ENCODE results near the gene ADAM8.

Gene ADAM8

DNA sequence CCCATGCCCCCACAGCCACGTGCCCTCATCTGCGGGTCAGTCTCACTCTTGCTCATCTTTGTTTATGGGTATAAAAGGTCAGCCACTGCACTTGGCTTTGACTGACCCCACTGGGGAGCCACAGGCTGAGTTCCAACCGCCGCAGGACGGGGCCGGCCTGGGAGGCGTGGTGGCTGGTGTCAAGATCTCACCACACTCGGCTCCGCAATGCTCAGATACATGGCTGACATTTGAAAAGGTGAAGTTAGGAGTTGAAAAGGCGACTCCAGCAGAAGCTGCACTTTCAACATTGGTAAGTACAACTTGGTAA is 17.1 kb upstream of the ADAM8 start:
- H2AFZ ChIP-seq (ENCODE audit: low read depth, low read length) = no peak overlapping the region
- H4K20me1 ChIP-seq (ENCODE audit: insufficient read depth, low read length) = peaks cover 16% of the 10 kb centered on the region; the same call in 1 of the 2 replicates
- H3K4me3 ChIP-seq (ENCODE audit: low read depth in 1 of 2, low read length in 2 of 2) = no peak overlapping the region
- no peak overlapping the region for H3K9ac ChIP-seq (ENCODE audit: low read depth, low read length)
- no peaks in the 10 kb centered on the region for H3K9me3 ChIP-seq (ENCODE audit: insufficient read depth, low read length, severe bottlenecking)
- no peak overlapping the region for H3K27ac ChIP-seq (ENCODE audit: low read length)
- H3K4me2 ChIP-seq (ENCODE audit: insufficient read depth, low read length) = no peak overlapping the region
- no peak for DNase-seq
- no peaks in the 10 kb centered on the region for H3K4me1 ChIP-seq (ENCODE audit: insufficient read depth, low read length)
- no peaks in the 10 kb centered on the region for H3K79me2 ChIP-seq (ENCODE audit: insufficient read depth, low read length)
- no peak for TF ChIP-seq EZH2 (IDR thresholded peaks at IDR 0.05; ENCODE audit: borderline replicate concordance, low read depth, low read length, severe bottlenecking)
- TF ChIP-seq, protein P1, sequence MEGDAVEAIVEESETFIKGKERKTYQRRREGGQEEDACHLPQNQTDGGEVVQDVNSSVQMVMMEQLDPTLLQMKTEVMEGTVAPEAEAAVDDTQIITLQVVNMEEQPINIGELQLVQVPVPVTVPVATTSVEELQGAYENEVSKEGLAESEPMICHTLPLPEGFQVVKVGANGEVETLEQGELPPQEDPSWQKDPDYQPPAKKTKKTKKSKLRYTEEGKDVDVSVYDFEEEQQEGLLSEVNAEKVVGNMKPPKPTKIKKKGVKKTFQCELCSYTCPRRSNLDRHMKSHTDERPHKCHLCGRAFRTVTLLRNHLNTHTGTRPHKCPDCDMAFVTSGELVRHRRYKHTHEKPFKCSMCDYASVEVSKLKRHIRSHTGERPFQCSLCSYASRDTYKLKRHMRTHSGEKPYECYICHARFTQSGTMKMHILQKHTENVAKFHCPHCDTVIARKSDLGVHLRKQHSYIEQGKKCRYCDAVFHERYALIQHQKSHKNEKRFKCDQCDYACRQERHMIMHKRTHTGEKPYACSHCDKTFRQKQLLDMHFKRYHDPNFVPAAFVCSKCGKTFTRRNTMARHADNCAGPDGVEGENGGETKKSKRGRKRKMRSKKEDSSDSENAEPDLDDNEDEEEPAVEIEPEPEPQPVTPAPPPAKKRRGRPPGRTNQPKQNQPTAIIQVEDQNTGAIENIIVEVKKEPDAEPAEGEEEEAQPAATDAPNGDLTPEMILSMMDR (IDR thresholded peaks at IDR 0.05; ENCODE audit: borderline replicate concordance, extremely low read depth, low read length, poor library complexity, severe bottlenecking) = no peak
- ATAC-seq (ENCODE audit: insufficient read depth, low read depth) = no peak
- H3K36me3 ChIP-seq (ENCODE audit: insufficient read depth, low read length) = peaks cover 84% of the 10 kb centered on the region
- H3K27me3 ChIP-seq (ENCODE audit: insufficient read depth, low read length, poor library complexity) = no peaks in the 10 kb centered on the region

DNA sequence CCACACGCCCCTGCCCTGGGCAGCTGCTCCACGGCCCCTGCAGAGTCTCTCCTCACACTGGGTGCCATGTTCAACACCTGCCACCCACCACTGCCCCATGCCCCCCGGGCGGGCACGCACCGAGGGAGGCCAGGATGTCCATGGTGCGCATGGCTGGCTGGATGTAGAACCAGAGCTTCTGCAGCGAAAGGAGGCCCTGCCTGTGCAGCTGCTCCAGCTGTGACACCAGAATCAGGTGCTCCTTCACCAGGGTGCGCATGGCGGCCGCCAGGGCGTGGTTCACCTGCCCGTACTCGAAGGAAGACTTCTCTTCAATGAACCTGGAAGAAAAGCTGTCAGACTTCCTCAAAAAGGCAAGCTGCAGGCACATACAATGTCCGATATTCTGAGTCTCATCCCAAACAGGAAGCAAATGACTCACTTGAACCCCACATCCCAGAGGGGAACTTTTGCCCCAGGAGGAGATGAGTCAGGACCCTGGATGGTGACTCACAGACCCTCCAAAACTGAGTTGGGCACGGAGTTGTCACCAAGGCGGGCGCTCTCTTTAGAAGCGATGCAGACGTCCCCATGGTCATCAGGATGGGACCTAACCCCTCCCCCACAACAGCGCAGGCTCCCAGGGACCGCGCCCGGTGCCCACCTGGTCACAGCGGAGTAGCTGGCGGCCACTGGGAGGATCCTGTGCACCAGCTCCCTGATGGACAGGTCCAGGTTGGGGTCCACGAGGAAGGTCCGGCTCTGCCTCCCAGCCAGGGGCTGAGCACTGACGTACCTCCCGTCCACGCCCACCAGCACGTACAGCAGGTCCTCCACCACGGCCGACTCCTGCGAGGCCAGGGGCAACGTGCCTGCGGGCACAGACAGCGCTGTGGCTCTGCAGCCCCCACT is 16.5 kb upstream of the ADAM8 start:
- Histone ChIP-seq H3K36me3 (ENCODE audit: insufficient read depth, low read length) (peaks cover 84% of the 10 kb centered on the region), H3K4me2 (ENCODE audit: insufficient read depth, low read length) (no peak overlapping the region), H4K20me1 (ENCODE audit: insufficient read depth, low read length) (peaks cover 16% of the 10 kb centered on the region; the same call in 1 of the 2 replicates), H3K9ac (ENCODE audit: low read depth, low read length) (no peak overlapping the region), H3K4me1 (ENCODE audit: insufficient read depth, low read length) (no peaks in the 10 kb centered on the region), H3K4me3 (ENCODE audit: low read depth in 1 of 2, low read length in 2 of 2) (no peak overlapping the region), H2AFZ (ENCODE audit: low read depth, low read length) (no peak overlapping the region), H3K9me3 (ENCODE audit: insufficient read depth, low read length, severe bottlenecking) (no peaks in the 10 kb centered on the region), H3K79me2 (ENCODE audit: insufficient read depth, low read length) (no peaks in the 10 kb centered on the region), H3K27ac (ENCODE audit: low read length) (no peak overlapping the region), H3K27me3 (ENCODE audit: insufficient read depth, low read length, poor library complexity) (no peaks in the 10 kb centered on the region)
- TF ChIP-seq, protein P1 (IDR thresholded peaks at IDR 0.05; ENCODE audit: borderline replicate concordance, extremely low read depth, low read length, poor library complexity, severe bottlenecking) = no peak
- no peak for TF ChIP-seq EZH2 (IDR thresholded peaks at IDR 0.05; ENCODE audit: borderline replicate concordance, low read depth, low read length, severe bottlenecking)
- DNase-seq (no peak), ATAC-seq (ENCODE audit: insufficient read depth, low read depth) (no peak; the same call in 2 of the 3 replicates)

DNA sequence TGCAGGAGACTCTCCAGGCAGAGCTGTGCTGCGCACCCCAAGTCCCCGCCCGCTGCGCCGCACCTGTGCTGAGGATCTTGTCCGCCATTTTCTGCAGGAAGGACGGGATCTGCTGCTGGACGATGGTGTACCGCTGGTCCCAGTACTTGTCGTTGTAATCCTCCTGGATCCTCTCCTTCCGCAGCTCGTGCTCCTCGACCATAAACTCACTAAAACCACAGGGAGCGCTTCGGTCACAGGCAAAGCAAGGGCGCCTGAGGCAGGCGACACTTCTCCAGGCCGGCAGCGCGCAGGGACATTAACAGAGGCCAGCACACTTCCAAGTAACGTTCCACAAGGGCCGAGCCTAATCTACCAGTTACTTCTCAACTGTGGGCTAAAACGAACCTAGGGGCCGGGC is 13.1 kb upstream of the ADAM8 start:
- no peak overlapping the region for H3K4me2 ChIP-seq (ENCODE audit: insufficient read depth, low read length)
- no peaks in the 10 kb centered on the region for H3K9me3 ChIP-seq (ENCODE audit: insufficient read depth, low read length, severe bottlenecking)
- no peak for TF ChIP-seq EZH2 (IDR thresholded peaks at IDR 0.05; ENCODE audit: borderline replicate concordance, low read depth, low read length, severe bottlenecking)
- TF ChIP-seq, protein P1 (IDR thresholded peaks at IDR 0.05; ENCODE audit: borderline replicate concordance, extremely low read depth, low read length, poor library complexity, severe bottlenecking) = no peak
- no peak overlapping the region for H3K27ac ChIP-seq (ENCODE audit: low read length)
- H4K20me1 ChIP-seq (ENCODE audit: insufficient read depth, low read length) = peaks cover 20% of the 10 kb centered on the region
- H3K4me1 ChIP-seq (ENCODE audit: insufficient read depth, low read length) = no peaks in the 10 kb centered on the region
- H2AFZ ChIP-seq (ENCODE audit: low read depth, low read length) = no peak overlapping the region
- H3K27me3 ChIP-seq (ENCODE audit: insufficient read depth, low read length, poor library complexity) = no peaks in the 10 kb centered on the region
- no peak overlapping the region for H3K4me3 ChIP-seq (ENCODE audit: low read depth in 1 of 2, low read length in 2 of 2)
- ATAC-seq (ENCODE audit: insufficient read depth, low read depth) = no peak
- no peak overlapping the region for H3K9ac ChIP-seq (ENCODE audit: low read depth, low read length)
- peaks cover 81% of the 10 kb centered on the region for H3K36me3 ChIP-seq (ENCODE audit: insufficient read depth, low read length)
- no peak for DNase-seq
- H3K79me2 ChIP-seq (ENCODE audit: insufficient read depth, low read length) = no peaks in the 10 kb centered on the region

Data from DND-41 (cell line).